Measurements from ENCODE around the gene MTA2.

MTA2 gene

DNA sequence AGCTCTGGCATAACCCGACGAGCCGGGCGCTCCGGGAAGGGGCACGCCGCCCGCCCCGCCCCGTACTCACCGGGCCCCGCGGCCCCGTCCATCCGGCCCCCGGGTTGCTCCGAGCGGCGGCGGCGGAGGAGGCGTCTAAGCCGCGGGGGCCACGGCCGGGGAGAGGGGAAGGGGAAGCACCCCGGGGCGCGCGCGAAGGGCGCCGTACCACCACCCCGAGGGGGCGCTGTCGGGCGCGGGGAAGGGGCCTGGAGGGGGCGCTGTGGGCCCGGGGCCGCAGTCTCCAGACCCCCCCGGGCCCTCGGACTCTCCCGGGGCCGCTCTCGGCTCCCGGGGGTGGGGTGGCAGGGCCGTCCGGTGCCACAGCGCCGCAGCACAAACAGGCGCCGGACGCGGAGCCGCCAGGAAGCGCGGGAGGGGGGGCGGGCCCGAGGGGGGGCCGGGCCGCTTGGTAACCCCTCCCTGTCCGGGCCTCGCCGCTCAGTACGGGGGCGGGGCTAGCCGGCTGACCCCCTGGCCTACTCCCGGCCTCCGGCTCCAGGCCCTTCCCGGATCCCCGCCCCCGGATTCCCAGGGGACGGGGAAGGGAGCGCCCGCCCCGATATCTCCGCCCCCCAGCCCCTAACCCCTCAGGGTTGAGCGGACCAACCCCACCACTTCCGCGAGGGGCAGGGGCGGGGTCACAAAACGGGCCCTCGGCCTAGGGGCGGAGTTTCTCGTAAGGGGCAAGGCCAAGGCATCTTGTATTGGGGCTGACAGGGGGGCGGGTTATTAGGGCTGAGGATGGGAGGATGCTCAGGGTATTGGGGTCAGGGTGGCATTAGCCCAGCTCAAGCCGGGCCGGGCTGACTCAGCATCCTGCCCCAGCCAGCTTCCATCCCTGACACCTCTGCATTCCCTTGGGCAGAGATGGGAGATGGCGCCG is 11.0 kb upstream of the MTA2 start, which contains the start of the genes EML3 and ROM1:
Gene EML3, minus strand, starts transcription at position 410 of the 925 bp plus-strand sequence. Its CDS starts 318 bp downstream, at position 92.
Gene ROM1, plus strand, starts transcription at position 892 of the 925 bp plus-strand sequence. Its CDS starts 25 bp downstream, at position 917.
- peak; percentile 95 for DNase-seq

GRCh38 chr11:62611705-62612365 is 10.2 kb upstream of the MTA2 start:
- peak; percentile 85 for DNase-seq

DNA sequence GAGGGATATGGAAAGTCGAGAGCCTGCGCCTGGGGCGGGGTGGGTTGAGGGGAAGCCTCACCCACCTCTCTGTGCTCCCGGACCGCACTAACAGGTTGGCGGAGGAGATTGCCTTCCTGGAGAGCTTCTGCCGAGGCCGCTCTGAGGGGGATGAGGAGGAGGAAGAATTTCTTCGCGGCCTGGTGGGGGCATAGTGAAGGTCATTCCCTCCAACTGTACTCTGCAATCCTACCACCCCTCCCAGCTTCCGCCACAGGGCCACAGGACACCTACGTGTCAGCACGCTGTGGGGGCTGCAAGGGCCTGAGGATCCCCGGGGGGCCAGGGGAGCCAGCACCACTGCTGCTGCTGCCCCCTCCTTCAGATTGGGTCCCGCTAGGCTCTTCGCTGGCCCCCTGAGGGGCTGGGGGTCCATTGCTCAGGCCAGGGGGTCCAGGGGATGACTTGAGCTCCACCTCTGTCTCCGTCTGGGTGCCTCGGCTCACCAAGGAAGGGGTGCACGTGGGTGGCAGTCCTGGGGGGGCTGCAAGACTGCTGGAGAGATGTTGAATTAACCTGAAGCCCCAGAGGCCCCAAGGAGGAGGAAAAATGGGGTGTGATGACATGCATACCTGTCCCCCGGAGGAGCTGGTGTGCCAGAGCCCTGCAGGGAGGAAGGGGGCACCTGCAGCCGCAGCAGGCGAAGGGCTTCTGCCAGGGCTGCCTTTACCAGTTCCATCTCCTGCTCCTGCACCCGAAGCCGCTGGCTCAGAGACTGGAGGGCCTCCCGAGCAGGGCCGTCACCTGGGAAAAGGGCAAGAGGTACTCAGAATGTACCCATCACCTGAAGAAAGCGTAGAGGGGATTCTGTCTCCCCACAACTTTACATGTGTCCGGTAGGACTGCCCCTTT is 9.4 kb upstream of the MTA2 start:
- DNase-seq = no peak

DNA sequence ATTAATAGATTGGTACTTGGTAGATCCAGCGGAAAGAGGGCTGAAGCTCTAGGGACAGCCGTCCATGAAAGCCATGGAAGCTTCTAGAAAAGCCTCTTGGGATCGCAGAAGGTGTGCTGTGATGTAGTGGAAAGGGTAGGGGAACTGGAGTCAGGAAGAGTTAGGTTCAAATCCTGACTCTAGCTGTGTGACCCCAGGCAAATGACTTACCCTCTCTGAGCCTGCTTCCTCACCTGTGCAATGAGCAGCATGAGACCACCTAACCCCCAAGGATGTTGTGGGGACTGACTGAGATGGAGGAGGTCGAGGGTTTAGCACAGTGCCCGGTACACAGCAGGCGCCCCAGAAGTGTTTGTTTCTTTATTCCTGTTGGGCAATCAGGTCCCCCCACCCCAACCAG is 8.7 kb upstream of the MTA2 start:
- DNase-seq = no peak

DNA sequence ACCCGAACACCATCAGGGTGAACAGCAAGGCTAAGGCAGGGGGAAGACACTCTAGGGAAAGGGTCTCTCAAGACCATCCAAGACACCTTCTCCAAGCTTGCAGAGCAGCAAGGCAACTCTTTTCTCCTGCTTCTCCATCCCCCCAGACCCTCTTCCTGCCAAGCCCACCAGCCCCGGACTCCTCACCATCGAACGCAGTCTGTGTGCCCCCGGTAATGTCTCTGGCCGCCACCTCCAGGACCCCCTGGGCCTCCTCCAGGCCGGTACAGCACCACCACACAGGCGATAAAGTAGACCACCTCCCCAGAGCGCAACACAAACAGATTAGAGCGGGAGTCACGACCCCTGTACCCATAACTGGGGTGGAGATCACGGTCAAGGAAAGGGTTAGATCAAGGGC is 7.1 kb upstream of the MTA2 start:
- no peak for DNase-seq

GRCh38 chr11:62607714-62608113 is 6.0 kb upstream of the MTA2 start:
- DNase-seq = no peak

DNA sequence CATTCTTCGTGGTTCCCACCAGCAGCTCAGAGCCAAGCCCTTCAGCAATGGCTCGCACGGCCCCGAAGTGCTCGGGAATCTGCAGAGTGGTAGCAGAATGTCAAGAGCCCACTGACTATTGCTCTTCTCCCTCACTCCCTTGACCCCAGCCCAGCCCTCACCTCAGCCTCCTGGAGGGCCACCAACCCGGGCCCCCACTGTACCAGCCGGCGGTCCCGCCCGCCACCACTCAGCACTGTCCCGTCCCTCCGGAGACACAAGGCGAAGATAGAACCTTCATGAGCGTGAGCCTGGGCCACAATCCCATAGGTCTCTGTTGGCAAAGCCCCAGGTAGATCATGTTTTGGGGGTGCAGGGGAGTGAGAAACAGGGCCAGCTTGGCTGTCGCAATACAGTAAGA is 4.2 kb upstream of the MTA2 start:
- no peak for DNase-seq

- DNase-seq = no peak
Observed at GRCh38 chr11:62605467-62605866, 3.8 kb upstream of the MTA2 start.

DNA sequence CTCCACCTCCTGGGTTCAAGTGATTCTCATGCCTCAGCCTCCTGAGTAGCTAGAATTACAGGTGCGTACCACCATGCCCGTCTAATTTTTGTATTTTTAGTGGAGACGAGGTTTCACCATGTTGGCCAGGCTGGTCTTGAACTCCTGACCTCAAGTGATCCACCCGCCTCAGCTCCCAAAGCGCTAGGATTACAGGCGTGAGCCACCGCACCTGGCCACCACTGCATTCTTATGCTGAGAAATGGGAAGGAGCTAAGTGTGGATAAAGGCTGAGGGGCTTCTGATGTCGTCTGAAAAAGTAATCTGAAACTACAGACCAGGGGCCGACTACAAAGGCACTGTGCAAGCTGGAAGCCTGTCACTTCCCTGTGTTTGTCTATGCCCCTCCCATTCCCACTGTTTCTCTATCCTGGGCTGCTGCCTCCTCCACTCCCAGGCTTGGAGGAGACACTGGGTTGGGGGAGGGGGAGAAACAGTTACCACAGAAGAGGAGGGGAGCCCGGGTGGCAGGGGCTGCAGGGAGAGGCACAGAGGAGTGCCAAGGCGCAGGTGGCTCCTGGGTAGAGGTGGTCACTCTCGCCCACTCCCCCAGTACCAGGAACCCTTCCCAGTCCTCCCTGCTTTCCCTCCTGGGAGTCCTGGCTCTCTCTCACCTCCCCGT is 2.9 kb upstream of the MTA2 start:
- no peak for DNase-seq

GRCh38 chr11:62603776-62604299 is 2.2 kb upstream of the MTA2 start:
- peak; percentile 52 for DNase-seq

DNA sequence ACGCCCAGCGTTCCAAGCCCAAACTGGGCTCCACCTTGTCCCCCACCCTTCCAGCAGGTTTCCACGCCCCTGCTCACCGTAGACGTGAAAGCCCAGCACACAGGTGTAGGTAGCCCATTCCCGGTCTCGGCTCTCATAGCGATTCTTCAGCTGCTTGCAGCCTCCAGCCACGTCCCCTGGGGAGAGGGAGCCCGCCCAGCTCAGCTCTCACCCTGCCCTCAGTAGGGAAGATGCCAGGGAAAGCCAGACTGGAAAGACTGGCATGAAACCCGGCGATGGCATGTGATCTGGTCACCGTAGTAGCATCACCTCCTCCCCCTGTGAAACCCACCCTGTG is 1.4 kb upstream of the MTA2 start:
- no peak for DNase-seq

DNA sequence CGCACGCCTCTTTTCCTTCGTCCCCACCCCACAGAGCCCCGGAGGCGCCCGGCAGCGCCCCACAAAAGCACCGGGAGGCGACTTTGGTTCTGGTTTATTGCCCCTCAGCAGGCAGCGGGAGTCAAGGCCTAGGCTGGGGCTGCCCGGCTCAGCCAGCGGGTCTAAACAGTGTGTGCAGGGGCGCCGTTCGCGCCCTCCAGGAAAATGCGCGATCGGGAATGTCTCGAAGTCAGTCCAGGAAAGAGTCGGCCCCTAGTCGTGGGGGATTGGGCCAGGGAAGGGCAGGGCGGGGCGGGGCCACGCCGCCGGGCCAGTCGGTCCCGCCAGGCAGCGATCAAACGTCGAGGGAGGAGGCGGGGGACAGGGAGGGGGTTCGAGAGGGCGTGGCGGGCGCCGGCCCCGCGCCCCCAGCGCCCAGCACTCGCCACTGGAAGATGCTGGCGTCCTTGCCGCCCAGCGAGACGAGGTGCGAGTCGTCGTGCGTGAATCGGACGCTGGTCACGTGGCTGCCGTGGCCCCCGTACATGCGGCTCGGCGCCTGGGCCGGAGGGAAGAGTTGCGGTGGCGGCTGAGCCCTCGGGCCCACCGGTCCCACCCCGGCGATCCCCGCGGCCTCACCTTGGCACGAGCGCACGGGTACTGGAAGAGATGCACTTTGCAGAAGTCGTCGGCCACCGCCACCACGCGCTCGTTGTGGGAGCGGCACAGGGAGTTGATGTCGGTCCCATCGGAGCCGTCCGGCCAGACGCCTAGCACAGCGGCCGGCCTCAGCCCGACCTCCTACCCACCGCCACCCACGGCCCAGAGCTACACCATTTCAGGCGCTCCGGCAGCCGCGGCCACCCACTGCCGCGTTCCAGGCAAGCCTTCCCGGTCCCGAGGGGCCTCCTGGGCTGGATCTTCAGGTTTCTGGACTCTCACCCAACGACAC is 741 bp upstream of the MTA2 start:
- DNase-seq = peak; percentile 83

DNA sequence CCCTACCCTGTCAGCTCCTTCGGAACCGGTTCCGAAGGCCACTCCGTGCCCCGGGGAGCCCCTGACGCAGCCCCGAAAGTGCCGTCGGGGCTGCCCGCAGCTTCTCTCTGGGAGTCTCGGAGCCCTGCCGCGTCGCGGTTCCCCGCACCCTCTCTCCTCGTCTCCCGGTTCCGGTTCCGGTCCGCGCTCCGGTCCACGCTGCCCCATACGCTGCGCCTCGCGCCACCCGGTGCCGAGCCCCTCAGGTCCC is 618 bp downstream of the MTA2 start:
- DNase-seq = no peak

- DNase-seq = no peak
Observed at GRCh38 chr11:62600367-62601121, 1.1 kb downstream of the MTA2 start.

- no peak for DNase-seq
Observed at GRCh38 chr11:62599901-62600300, 1.8 kb downstream of the MTA2 start.

GRCh38 chr11:62599069-62599696 is 2.5 kb downstream of the MTA2 start:
- DNase-seq = peak; percentile 97

DNA sequence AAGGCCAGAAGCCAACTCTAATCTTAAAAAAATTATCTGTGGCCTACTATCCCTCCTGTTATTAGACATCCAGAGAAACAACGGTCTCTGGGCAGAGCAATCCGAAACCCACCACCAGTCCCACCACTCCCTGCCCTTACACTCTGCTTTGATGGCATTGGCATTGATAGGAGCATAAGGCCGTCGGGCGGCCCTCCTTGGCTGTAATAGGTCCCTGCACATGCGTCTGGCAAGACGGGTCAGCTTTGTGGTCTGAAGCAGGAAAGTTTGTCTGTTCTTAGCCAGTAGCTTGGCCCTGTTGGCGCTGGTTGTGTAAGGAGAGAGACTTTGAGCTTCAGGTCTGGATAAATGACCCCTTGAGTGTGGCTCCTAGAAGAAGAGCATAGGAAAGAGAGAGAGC is 6.5 kb downstream of the MTA2 start:
- DNase-seq = no peak

DNA sequence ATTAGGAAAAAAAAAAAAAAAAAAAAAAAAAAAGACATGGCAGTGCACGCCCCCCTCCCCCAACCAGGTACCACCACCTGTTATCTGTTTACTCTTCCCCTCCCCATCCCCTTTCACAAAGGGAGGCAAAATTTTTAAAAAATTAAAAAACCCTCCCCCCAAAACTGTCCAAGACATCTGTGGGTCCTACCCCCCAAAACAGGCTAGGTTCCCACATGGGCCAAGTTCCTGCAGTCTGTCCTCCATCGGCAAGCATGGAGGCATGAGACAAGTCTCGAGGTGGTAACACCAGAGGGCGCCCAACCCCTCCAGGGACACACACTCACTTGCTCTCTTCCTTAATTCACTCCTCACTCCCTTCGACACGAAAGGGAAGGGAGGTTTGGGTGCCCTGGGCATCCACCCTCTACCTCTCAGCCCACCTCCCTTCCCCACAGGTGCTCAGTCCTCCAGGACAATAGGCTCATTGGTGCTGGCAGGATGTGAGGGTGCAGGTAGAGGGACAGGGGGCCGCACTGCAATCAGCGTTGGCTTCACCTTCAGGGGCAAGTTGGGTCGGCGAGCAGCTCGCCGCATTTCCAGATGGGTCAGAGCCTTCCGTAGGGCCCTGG is 8.1 kb downstream of the MTA2 start:
- peak; percentile 80 for DNase-seq

DNA sequence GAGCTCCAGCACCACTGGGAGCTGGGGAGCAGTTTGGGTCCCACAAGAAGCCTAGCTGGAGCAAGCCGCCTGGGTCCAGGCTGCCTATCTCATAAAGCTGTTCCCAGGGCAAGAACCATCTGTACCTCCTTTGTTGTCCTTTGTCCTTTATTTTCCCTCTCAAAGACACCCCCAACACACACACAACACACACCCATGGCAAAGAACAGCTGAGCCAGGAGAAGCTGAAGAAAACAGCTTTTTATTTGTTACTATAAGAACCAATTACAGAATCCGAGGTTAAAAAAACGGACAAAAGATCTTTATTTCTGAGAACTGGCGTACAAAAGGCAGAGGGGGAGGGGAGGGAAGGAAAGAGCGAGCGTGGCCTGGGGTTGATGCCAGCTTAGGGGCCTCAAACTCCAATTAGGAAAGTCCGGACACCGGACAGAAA is 8.7 kb downstream of the MTA2 start:
- peak; percentile 19 for DNase-seq

All from femur (tissue), 1 donor.